DND-41 (cell line): Measurements from ENCODE around the gene LIPG.

Experiments
- ATAC-seq: fragments of 200-7000 bp; cut with Tn5 transposase; 3 replicates; pipeline ENCODE4 v1.9.1; 2021; ENCODE audit warnings: low read depth; ENCODE audit not compliant: insufficient read depth
- DNase-seq: peaks from one replicate; pipeline ENCODE4 v3.0.0-alpha.2; 2020
- H2AFZ ChIP-seq: 2 replicates; pipeline ENCODE4 v1.6.0; 2012; ENCODE audit warnings: low read depth, low read length
- H3K27ac ChIP-seq: 2 replicates; pipeline ENCODE4 v1.5.1; 2012; ENCODE audit warnings: low read length, inconsistent platforms
- H3K27me3 ChIP-seq: fragments of 200-600 bp; sonication (generic); 2 replicates; pipeline ENCODE4 v1.6.0; 2012; ENCODE audit warnings: low read length, mild to moderate bottlenecking, inconsistent platforms; ENCODE audit not compliant: insufficient read depth, poor library complexity
- H3K36me3 ChIP-seq: 2 replicates; pipeline ENCODE4 v1.5.1; 2012; ENCODE audit warnings: low read length, inconsistent platforms; ENCODE audit not compliant: insufficient read depth
- H3K4me1 ChIP-seq: 2 replicates; pipeline ENCODE4 v1.5.1; 2012; ENCODE audit warnings: mild to moderate bottlenecking, low read length; ENCODE audit not compliant: insufficient read depth
- H3K4me2 ChIP-seq: 2 replicates; pipeline ENCODE4 v1.6.0; 2012; ENCODE audit warnings: mild to moderate bottlenecking, moderate library complexity, low read length, inconsistent platforms; ENCODE audit not compliant: insufficient read depth
- H3K4me3 ChIP-seq, 2 experiments: fragments of 200-600 bp in 1 of 2; shearing (Covaris generic) in 1 of 2; 2 replicates each; pipeline ENCODE4 v1.5.1; 2012 to 2016; ENCODE audit warnings: inconsistent platforms in 2 of 2, low read length in 2 of 2, mild to moderate bottlenecking in 2 of 2, low read depth in 1 of 2, moderate library complexity in 1 of 2
- H3K79me2 ChIP-seq: 2 replicates; pipeline ENCODE4 v1.6.0; 2012; ENCODE audit warnings: low read length, inconsistent platforms; ENCODE audit not compliant: insufficient read depth
- H3K9ac ChIP-seq: 2 replicates; pipeline ENCODE4 v1.6.0; 2012; ENCODE audit warnings: low read depth, mild to moderate bottlenecking, inconsistent platforms, low read length, moderate library complexity
- H3K9me3 ChIP-seq: 2 replicates; pipeline ENCODE4 v1.5.1; 2012; ENCODE audit warnings: low read length, moderate library complexity, mild to moderate bottlenecking, inconsistent platforms; ENCODE audit not compliant: insufficient read depth, severe bottlenecking
- H4K20me1 ChIP-seq: 2 replicates; pipeline ENCODE4 v1.6.0; 2012; ENCODE audit warnings: low read length; ENCODE audit not compliant: insufficient read depth
- EZH2 ChIP-seq: IDR thresholded peaks from 3 replicates; pipeline ENCODE4 v1.6.1; 2012; ENCODE audit warnings: borderline replicate concordance, low read depth, mild to moderate bottlenecking, moderate library complexity, low read length, inconsistent platforms; ENCODE audit not compliant: severe bottlenecking
- TF ChIP-seq, protein P1 (sequence below): IDR thresholded peaks from 2 replicates; pipeline ENCODE4 v1.5.1; 2012; ENCODE audit warnings: borderline replicate concordance, low read length, moderate library complexity, mild to moderate bottlenecking; ENCODE audit not compliant: poor library complexity, severe bottlenecking; ENCODE audit errors: extremely low read depth

Gene LIPG

GRCh38 chr18:49580279-49580678 is 18.4 kb downstream of the LIPG start:
- H3K4me3 ChIP-seq = no peak overlapping the region
- H2AFZ ChIP-seq = no peak overlapping the region
- no peaks in the 10 kb centered on the region for H3K36me3 ChIP-seq
- H3K79me2 ChIP-seq = no peaks in the 10 kb centered on the region
- peaks cover 8% of the 10 kb centered on the region for H3K27me3 ChIP-seq
- no peaks in the 10 kb centered on the region for H3K4me1 ChIP-seq
- TF ChIP-seq, protein P1, sequence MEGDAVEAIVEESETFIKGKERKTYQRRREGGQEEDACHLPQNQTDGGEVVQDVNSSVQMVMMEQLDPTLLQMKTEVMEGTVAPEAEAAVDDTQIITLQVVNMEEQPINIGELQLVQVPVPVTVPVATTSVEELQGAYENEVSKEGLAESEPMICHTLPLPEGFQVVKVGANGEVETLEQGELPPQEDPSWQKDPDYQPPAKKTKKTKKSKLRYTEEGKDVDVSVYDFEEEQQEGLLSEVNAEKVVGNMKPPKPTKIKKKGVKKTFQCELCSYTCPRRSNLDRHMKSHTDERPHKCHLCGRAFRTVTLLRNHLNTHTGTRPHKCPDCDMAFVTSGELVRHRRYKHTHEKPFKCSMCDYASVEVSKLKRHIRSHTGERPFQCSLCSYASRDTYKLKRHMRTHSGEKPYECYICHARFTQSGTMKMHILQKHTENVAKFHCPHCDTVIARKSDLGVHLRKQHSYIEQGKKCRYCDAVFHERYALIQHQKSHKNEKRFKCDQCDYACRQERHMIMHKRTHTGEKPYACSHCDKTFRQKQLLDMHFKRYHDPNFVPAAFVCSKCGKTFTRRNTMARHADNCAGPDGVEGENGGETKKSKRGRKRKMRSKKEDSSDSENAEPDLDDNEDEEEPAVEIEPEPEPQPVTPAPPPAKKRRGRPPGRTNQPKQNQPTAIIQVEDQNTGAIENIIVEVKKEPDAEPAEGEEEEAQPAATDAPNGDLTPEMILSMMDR = no peak
- TF ChIP-seq EZH2 = no peak
- H3K9me3 ChIP-seq = no peaks in the 10 kb centered on the region
- no peak overlapping the region for H3K4me2 ChIP-seq
- H3K9ac ChIP-seq = no peak overlapping the region
- no peak overlapping the region for H3K27ac ChIP-seq
- DNase-seq (no peak), ATAC-seq (no peak)
- H4K20me1 ChIP-seq = no peaks in the 10 kb centered on the region

- TF ChIP-seq EZH2 = no peak
- TF ChIP-seq, protein P1 = no peak
- Histone ChIP-seq H3K4me2 (no peak overlapping the region), H3K27ac (no peak overlapping the region), H4K20me1 (no peaks in the 10 kb centered on the region), H2AFZ (no peak overlapping the region), H3K4me1 (no peaks in the 10 kb centered on the region), H3K36me3 (no peaks in the 10 kb centered on the region), H3K9me3 (no peaks in the 10 kb centered on the region), H3K79me2 (no peaks in the 10 kb centered on the region), H3K4me3 (no peak overlapping the region), H3K9ac (no peak overlapping the region), H3K27me3 (peaks cover 12% of the 10 kb centered on the region)
- DNase-seq = no peak
- ATAC-seq = no peak
Measured at GRCh38 chr18:49581371-49581770, 19.5 kb downstream of the LIPG start.

DNA sequence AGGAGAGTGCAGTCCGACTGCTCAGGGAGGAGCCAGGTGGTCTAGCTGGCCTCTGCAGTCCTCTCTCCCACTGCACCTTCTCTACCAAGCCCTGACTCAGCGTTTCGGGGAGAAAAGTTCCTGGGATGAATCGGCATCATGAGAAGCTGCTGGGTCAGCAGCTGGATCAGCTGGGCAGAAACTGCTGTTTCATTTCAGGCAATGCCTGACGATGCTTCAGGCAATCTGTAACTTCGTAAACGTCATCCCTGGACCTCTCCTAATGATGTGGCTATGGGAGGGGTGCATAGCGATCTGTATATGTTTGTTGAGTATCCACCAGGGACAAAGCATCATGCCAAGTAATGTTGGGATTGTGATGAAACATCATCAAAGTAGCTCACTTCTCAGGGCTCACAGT is 20.7 kb downstream of the LIPG start:
- DNase-seq = no peak
- no peak for ATAC-seq

More for the DNA sequence above, 20.7 kb downstream of the LIPG start:
- no peak overlapping the region for H3K27ac ChIP-seq
- no peak overlapping the region for H2AFZ ChIP-seq
- no peaks in the 10 kb centered on the region for H3K9me3 ChIP-seq
- TF ChIP-seq, protein P1 = no peak
- no peak for TF ChIP-seq EZH2
- H3K36me3 ChIP-seq = no peaks in the 10 kb centered on the region
- peaks cover 12% of the 10 kb centered on the region for H3K27me3 ChIP-seq
- H3K4me2 ChIP-seq = no peak overlapping the region
- H3K4me3 ChIP-seq = no peak overlapping the region
- no peaks in the 10 kb centered on the region for H3K4me1 ChIP-seq
- H4K20me1 ChIP-seq = no peaks in the 10 kb centered on the region
- no peaks in the 10 kb centered on the region for H3K79me2 ChIP-seq
- H3K9ac ChIP-seq = no peak overlapping the region
